RPMI8226 (cell line): Measurements from ENCODE around the gene MAGEH1.
"Not testable (repeated sequence)": the region's sequence is repeated elsewhere in the genome, so short reads cannot be mapped to it uniquely, and the experiment has no call there.

ENCODE experiments used
- DNase-seq: peaks from one replicate; pipeline ENCODE4 v3.0.0-alpha.2; 2015

MAGEH1 gene

DNA sequence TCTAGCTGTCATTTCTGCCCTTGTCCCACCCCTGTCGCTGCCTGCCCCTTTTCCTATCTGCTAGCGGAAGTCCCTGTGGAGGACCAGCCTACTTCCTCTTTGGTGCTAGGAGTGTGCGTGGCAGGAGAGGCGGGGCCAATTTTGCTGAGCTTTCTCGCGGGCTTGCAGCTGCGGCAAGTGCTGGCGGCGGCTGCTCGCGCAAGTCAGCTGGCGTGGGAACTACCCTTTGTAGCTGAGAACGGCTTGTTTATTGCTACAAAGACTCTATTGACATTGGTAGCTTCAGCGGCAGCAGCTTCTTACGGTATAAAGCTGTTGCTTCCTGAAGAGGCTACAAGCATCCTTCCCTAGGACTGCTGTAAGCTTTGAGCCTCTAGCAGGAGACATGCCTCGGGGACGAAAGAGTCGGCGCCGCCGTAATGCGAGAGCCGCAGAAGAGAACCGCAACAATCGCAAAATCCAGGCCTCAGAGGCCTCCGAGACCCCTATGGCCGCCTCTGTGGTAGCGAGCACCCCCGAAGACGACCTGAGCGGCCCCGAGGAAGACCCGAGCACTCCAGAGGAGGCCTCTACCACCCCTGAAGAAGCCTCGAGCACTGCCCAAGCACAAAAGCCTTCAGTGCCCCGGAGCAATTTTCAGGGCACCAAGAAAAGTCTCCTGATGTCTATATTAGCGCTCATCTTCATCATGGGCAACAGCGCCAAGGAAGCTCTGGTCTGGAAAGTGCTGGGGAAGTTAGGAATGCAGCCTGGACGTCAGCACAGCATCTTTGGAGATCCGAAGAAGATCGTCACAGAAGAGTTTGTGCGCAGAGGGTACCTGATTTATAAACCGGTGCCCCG, at the start of gene MAGEH1:
Gene MAGEH1, plus strand, starts transcription at position 138 of the 843 bp plus-strand sequence. Its CDS starts 248 bp downstream, at position 386.
- DNase-seq = peak; percentile 83

DNA sequence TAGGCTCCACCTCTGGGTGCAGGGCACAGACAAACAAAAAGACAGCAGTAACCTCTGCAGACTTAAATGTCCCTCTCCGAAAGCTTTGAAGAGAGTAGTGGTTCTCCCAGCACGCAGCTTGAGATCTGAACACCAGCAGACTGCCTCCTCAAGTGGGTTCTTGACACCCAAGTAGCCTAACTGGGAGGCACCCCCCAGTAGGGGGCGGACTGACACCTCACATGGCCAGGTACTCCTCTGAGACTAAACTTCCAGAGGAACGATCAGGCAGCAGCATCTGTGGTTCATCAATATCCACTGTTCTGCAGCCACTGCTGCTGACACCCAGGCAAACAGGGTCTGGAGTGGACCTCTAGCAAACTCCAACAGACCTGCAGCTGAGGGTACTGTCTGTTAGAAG, 24.8 kb upstream of the MAGEH1 start:
- not testable (repeated sequence) for DNase-seq

DNA sequence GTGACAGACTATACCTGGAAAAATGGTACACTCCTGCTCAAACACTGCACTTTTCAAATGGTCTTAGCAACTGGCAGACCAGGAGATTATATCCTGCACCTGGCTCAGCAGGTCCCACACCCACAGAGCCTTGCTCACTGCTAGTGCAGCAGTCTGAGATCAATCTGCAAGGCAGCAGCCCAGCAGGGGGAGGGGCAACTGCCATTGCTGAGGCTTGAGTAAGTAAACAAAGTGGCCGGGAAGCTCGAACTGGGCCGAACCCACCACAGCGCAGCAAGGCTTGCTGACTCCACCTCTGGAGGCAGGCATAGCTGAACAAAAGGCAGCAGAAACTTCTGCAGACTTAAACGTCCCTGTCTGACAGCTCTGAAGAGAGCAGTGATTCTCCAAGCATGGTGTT, 8.5 kb upstream of the MAGEH1 start:
- not testable (repeated sequence) for DNase-seq

DNA sequence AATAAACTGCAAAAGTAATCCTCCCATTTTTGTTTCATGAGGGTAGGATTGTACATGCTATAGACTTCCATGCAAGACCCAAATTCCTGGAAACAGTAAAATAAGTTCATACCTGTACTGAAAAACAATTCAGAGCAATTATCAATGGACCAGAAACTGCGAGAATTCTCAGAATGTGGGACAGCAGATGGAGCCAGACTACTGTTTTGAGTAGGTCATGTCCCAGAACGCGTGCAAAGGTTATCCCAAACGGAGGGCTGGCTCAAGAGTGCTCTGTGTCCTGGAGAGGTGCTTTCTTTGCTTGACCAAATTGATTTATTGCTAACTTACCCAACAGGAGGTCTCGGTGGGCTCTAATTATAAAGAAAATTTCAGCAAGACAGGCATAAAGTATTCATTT, 1.7 kb upstream of the MAGEH1 start:
- peak; percentile 14 for DNase-seq

DNA sequence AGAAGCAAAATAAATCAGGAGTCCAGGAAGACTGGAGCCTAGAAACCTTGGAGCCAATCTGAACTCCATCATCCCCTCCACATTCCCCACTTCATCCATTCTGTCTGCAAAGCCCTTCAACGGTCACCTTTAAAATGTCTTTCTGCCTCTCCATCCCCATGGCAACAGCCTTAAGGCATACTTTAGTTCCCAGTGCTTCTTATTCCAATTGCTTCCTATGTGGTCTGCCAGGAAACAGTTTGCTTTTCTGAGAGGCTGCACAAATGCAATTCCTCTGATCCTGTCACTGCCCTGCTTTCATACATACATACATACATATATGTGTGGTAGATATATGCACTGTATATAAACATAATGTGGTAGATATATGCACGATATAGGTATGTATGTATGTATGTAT, 786 bp upstream of the MAGEH1 start:
- DNase-seq = no peak

GRCh38 chrX:55451626-55451989, 319 bp upstream of the MAGEH1 start:
- no peak for DNase-seq

DNA sequence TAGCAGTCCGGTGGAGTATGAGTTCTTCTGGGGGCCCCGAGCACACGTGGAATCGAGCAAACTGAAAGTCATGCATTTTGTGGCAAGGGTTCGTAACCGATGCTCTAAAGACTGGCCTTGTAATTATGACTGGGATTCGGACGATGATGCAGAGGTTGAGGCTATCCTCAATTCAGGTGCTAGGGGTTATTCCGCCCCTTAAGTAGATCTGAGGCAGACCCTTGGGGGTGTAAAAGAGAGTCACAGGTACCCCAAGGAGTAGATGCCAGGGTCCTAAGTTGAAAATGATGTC, 852 bp downstream of the MAGEH1 start:
- DNase-seq = no peak

DNA sequence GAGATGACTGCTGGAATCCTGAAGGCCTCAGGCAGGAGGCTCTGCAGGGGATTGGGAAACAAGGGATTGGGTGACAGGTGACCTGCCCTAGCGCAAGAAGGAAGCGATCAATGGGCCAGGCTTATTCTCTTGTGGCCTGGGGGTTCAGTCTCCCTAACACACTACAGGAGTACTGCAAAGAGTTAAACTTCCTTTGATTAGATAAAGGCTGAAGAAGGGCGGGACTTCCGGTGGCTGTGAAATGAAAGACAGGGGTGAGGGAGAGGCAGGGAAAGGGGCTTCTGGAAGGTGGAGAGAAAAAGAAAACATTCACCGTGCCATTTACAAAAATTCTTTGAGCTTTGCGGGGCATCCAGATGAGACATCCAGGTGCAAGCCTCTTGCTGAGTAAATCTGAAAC, 3.8 kb downstream of the MAGEH1 start:
- DNase-seq = not testable (repeated sequence)

- not testable (repeated sequence) for DNase-seq
Measured at GRCh38 chrX:55459426-55459825, 7.5 kb downstream of the MAGEH1 start.

GRCh38 chrX:55459926-55460325, 8.0 kb downstream of the MAGEH1 start:
- DNase-seq = not testable (repeated sequence)

DNA sequence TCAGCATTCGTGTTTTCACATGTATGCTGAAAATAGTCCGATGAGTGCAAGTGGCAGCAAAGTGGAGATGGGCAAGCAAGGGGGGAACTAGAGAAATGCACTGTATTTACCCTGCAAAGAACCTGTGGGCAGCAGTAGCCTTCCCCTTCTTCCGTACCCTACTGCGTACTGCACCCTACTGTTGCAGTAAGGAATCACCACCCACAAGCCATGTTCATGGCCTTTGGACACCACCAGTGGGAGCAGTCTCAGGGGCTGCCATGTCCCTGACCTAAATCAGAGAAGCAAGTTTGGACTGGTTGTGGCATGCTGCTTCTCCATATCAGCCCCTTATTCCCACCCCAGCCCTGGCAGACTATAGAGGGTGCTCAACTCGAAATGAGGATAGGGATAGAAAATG, 12.1 kb downstream of the MAGEH1 start:
- DNase-seq = not testable (repeated sequence)

DNA sequence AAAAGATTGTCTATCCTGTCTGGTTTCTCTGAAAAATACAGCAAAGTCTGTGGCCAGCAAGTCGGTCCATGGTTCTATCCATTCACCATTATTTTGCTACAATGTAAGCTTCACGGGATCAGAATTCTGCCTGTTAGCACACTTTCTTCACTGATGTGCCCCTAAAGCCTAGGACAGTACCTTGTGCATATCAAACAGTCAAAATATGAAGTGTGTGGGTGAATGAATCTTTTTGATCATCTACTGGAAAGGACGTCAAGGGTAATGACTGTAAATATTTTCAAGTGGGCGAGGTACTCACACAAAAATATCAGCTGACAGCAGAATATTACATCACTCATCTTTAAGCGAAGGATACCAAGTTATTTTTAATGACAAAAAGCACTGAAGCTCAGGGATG, 13.2 kb downstream of the MAGEH1 start:
- not testable (repeated sequence) for DNase-seq

- DNase-seq = not testable (repeated sequence)
Measured at GRCh38 chrX:55465791-55466190, 13.9 kb downstream of the MAGEH1 start.

DNA sequence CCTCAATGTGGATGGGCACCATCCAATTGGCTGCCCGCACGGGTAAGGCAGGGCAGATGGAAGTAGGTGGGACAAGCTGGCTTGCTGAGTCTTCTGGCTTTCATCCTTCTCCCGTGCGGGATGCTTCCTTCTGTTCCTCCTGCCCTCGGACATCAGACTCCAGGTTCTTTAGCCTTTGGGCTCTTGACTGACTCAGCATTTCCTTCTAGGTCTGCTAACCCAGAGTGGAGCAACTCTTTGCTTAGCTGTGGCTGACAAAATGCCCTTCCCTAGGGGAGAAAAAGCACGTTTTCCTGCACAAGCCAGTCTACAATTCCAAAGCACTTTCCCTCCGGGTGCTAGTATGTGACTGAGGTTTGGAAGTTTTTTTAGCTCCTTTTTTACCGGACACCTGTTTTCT, 28.0 kb downstream of the MAGEH1 start:
- not testable (repeated sequence) for DNase-seq

DNA sequence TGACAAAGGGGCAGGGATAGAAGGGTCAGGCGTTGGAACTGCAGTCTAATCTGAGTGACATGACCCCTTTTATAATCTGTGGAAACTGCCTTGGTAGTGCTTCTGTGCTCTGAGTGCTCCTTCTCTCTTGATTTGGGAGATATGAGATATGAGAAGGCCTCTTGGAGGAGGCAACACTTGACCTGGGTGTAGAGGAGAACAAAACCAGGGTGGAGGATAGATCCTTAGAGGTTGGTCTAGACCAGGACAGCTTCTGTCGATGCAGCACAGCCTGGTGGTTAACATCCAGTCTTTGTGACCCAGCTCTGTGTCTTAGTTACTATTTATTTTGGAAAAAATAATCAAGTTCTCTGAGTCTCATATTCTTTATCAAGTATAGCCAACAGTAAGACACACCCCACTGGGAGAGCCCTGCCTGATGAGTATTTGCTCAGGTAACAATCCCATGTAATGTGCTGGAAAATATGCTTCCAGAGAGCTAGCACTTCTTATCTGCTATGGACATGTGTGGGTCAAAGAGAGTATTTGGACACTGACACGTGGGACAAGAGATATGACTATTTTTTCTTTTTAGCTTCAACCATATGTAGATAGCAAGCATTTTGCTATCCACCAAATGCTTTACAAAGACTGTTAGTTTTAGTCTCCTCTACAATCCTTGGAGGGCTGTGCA, 28.6 kb downstream of the MAGEH1 start:
- no peak for DNase-seq

DNA sequence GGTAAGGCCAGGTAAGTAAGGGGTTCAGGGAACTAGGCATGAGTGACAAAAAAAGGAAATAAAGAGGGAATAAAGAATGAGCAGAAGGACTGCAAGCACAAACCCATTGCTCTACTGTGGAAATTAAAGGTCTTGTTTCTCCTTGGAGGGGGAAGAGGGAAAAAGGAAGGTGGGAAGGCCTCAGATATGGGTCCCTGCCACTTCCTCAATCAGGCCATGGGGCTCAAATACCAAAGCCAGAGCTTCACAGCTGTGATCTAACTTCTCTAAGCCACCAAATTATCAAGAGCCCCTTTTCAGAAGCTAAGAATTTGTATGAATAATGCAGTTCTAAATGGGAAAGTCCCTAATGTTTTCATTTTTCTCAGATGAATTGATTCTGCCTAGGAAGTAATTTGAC, 33.0 kb downstream of the MAGEH1 start:
- no peak for DNase-seq

DNA sequence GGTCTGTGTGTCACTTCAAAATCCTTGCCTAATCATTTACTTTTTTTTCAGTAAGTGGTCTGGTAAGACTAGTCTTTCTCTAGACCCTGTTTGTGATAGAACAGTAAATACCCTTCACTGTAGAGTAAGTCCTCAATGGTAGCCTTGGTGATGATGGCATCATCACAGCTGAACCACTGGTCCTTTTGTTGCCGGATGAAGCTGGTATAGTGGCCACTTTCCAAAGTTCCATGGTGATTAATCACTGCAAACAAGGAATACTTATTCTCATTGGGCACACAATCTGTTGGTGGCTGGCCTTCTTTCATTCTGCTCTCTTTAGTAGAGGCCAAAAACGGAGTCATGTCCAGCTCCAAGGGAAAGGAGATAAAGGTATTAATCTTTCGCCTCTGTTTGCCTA, 34.8 kb downstream of the MAGEH1 start:
- DNase-seq = no peak

GRCh38 chrX:55487143-55487542, 35.2 kb downstream of the MAGEH1 start:
- DNase-seq = no peak

DNA sequence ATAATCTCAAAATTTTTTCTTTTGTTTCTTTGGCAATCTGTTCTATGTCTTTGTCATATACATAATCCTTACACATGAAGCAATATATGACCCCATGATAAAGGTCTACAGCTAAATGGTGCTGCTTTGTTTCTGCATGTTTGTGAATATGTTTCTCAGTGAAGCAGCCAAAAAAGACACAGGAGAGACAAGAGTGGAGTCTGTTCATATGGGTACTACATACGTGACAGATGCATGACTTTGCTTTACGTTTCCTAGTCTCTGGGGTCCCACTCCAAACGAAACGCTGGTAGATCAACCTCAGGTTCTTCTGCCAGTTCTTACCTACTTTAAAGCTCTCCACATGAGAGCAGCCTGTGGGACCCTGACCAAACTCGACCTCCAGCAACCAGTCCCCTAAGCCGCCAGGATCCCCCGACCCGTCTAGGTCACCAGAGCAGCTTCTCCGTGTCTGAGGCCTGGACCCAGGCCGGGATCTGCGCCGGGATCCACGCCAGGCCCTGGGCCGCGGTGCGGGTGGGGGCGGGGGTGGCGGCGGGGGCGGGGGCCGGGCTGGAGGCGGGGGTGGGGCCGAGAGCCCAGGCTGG, 36.2 kb downstream of the MAGEH1 start:
- DNase-seq = no peak

- peak; percentile 57 for DNase-seq
Measured at GRCh38 chrX:55488593-55489313, 36.8 kb downstream of the MAGEH1 start.

DNA sequence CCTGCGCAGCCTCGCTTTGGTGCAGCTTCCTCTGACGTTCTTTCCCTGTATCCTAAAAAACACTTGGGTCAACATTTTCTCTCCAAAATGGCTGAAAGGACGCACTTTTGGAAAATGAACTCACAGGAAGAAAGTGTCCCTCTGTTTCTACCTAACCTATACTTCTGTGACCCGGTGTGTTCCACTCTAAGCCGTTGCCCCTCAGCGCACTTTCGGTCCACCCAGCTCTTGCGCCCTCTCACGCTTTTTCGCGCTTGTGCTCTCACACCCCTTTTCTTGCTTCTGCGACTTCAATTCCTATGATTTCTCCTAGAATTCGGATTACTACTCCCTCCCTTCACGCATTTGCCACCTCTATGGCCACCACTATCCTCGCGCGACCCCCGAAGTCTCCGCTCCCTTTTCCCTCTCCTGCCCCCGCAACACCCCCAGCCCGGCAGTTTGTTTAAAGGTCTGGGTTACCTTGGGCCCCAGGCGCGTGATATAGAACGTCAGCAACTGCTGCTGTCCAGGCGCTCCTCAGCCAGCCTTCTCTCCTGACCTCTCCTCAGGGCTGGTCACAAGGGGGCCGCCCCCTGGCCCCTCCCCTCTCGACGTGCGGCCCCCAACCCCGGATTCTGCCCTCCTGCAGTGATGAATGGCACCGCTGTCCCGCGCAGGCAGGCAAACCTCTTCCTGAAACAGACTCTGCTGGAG, 37.5 kb downstream of the MAGEH1 start, which contains the start of gene USP51:
Gene USP51, minus strand, starts transcription at position 535 of the 696 bp plus-strand sequence. CDS start 909 bp downstream, outside the sequence.
- peak; percentile 30 for DNase-seq

GRCh38 chrX:55490121-55490520, 38.2 kb downstream of the MAGEH1 start:
- no peak for DNase-seq

DNA sequence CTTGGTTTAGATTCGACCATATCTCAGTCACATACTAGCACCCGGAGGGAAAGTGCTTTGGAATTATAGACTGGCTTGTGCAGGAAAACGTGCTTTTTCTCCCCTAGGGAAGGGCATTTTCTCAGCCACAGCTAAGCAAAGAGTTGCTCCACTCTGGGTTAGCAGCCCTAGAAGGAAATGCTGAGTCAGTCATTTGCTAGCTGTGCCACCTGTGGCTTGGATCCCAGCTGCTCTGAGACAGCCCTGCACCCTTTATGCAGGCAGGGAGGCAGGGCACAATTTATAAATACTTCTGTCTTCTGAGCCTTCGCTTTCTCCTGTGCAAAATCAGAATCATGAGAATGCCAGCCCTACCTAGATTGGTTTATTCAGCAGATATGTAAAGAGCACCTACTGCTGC, 39.0 kb downstream of the MAGEH1 start:
- peak; percentile 87 for DNase-seq
